HepG2 (cell line): ENCODE measurements around the gene OR6C2. TPM values are rescaled to one million over a fixed set of nuclear protein-coding genes. Genes with fewer than 3 reads are reported as not detected.

Experiments used
- NCOA5 ChIP-seq: sonication (generic); formaldehyde crosslinking; IDR thresholded peaks from 2 replicates; pipeline ENCODE4 v1.4.0; 2020; ENCODE audit warnings: missing genetic modification reagents
- NFAT5 ChIP-seq: sonication (generic); formaldehyde crosslinking; IDR thresholded peaks from 2 replicates; pipeline ENCODE4 v1.4.0; 2020; ENCODE audit warnings: missing genetic modification reagents
- TOE1 ChIP-seq: sonication (generic); formaldehyde crosslinking; IDR thresholded peaks from 2 replicates; pipeline ENCODE4 v1.4.0; 2020; ENCODE audit warnings: mild to moderate bottlenecking, missing genetic modification reagents
- ZKSCAN8 ChIP-seq: IDR thresholded peaks from 2 replicates; pipeline ENCODE4 v1.6.1; 2016; ENCODE audit warnings: borderline replicate concordance, missing genetic modification reagents, missing compliant biosample characterization
- polyA plus RNA-seq, 8 experiments: library from polyadenylated mRNA; depleted of rRNA in 3 of 8; stranded (reverse) in 7 of 8; unstranded in 1 of 8; fragments of >200 nt; fragmentation: Illumina TruSeq in 4 of 8; extraction: Trizol in 4 of 8; gene quantifications; 2 replicates each; pipeline versions ENCODE4 v1.2.1 to v1.2.3, GENCODE V29; 2011 to 2016; ENCODE audit warnings: low read depth in 4 of 8, missing spikeins in 1 of 8, mixed read lengths in 1 of 8; ENCODE audit not compliant: insufficient read depth in 1 of 8
- total RNA-seq, 5 experiments: library from RNA; depleted of rRNA; stranded (reverse); fragments of >200 nt; fragmentation: Illumina TruSeq; extraction: Trizol; gene quantifications; 2 replicates each; pipeline ENCODE4 v1.2.3, GENCODE V29; 2016; ENCODE audit warnings: low read depth in 1 of 5
- TF ChIP-seq, protein P1 (sequence below): sonication (generic); formaldehyde crosslinking; IDR thresholded peaks from 2 replicates; pipeline ENCODE4 v1.4.0; 2020; ENCODE audit warnings: missing genetic modification reagents, borderline replicate concordance
- TF ChIP-seq, protein P2 (sequence below): sonication (generic); formaldehyde crosslinking; IDR thresholded peaks from 2 replicates; pipeline ENCODE4 v1.5.0; 2020; ENCODE audit warnings: missing genetic modification reagents

The OR6C2 gene
- total and polyA plus RNA-seq, 2 of the 13 experiments (the other 11 are each of a cell fraction or from before 2014, with no cell fraction given): not detected

DNA sequence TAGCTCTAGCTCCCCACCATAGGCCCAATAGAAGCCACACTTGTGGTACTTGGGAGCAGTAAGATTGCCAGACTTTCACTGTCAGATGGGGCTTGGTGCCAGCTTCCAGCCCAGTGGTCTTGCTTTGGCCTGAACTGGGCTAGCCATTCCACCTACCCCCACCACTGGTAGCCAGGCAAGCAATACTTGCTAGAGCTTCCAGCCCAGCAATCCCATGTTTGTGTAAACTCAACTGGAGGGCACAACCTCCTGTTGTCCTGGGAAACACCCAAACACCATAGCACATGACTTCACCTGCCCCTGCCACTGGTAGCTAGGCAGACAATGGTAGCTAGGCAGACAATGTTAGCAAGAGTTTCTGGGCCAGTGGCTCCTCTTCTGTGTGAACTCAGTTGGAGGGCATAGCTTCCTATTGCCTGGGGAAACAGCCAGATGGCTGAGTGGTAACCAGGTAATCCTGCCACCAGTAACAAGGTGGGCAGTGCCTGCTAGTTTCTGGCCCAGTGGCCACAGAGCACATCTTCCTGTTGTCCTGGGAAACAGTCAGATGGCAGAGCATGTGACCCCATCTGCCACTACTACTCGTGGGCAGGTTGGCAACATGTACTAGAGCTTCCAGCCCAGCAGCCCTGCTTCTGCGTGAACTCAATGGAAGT lies 23.4 kb upstream of the OR6C2 start (continued):
- no peak for TF ChIP-seq NFAT5
- no peak for TF ChIP-seq ZKSCAN8 (CRISPR knock-in tag)
- TF ChIP-seq, protein P1, sequence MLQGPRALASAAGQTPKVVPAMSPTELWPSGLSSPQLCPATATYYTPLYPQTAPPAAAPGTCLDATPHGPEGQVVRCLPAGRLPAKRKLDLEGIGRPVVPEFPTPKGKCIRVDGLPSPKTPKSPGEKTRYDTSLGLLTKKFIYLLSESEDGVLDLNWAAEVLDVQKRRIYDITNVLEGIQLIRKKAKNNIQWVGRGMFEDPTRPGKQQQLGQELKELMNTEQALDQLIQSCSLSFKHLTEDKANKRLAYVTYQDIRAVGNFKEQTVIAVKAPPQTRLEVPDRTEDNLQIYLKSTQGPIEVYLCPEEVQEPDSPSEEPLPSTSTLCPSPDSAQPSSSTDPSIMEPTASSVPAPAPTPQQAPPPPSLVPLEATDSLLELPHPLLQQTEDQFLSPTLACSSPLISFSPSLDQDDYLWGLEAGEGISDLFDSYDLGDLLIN (CRISPR knock-in tag): no peak
- no peak for TF ChIP-seq NCOA5 (CRISPR knock-in tag)
- no peak for TF ChIP-seq TOE1 (CRISPR knock-in tag)
- TF ChIP-seq, protein P2, sequence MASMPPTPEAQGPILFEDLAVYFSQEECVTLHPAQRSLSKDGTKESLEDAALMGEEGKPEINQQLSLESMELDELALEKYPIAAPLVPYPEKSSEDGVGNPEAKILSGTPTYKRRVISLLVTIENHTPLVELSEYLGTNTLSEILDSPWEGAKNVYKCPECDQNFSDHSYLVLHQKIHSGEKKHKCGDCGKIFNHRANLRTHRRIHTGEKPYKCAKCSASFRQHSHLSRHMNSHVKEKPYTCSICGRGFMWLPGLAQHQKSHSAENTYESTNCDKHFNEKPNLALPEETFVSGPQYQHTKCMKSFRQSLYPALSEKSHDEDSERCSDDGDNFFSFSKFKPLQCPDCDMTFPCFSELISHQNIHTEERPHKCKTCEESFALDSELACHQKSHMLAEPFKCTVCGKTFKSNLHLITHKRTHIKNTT (CRISPR knock-in tag): no peak
